Measurements from ENCODE around the gene FGG. TPM values are rescaled to one million over a fixed set of nuclear protein-coding genes. Genes with fewer than 3 reads are reported as not detected.
A peak's percentile ranks its signal among the peaks of the same experiment; 100 is the strongest.

Gene FGG
- polyA plus RNA-seq, 3 donors, result not detected

GRCh38 chr4:154620111-154620510 is 7.7 kb upstream of the FGG start:
- Mint-ChIP-seq H3K27ac (no peak overlapping the region), H3K36me3 (no peaks in the 10 kb centered on the region), H3K9me3 (no peaks in the 10 kb centered on the region), H3K4me3 (no peak overlapping the region), H3K4me1 (peaks cover 8% of the 10 kb centered on the region), H3K27me3 (ENCODE audit: low read depth in 3 of 3) (peaks cover 0 to 3% (median 2%) of the 10 kb centered on the region in 3 donors)
- Histone ChIP-seq H3K9ac (ENCODE audit: insufficient read depth, low read length, poor library complexity, severe bottlenecking) (no peak overlapping the region), H3K4me2 (replicated peaks; ENCODE audit: extremely low read depth, low read length, poor library complexity, severe bottlenecking) (no peak overlapping the region), H3K27ac (ENCODE audit: low read depth in 1 of 2, low read length in 2 of 2) (no peak overlapping the region), H3K4me1 (ENCODE audit: control insufficient read depth in 1 of 2, insufficient read depth in 2 of 2, low read length in 2 of 2) (no peaks in the 10 kb centered on the region), H3K27me3 (ENCODE audit: control insufficient read depth in 2 of 2, insufficient read depth in 2 of 2, low read length in 2 of 2) (no peaks in the 10 kb centered on the region), H3K4me3 (replicated peaks in 1 of 3; ENCODE audit: low read depth in 2 of 3, low read length in 3 of 3) (no peak overlapping the region), H3K36me3 (replicated peaks in 1 of 2; ENCODE audit: control insufficient read depth in 1 of 2, insufficient read depth in 2 of 2, low read length in 2 of 2) (no peaks in the 10 kb centered on the region), H3K9me3 (replicated peaks in 1 of 2; ENCODE audit: control insufficient read depth in 1 of 2, insufficient read depth in 1 of 2, low read length in 2 of 2) (no peaks in the 10 kb centered on the region), H2AFZ (ENCODE audit: insufficient read depth, low read depth, low read length, poor library complexity, severe bottlenecking) (no peak overlapping the region), H3K79me2 (ENCODE audit: insufficient read depth, low read length) (no peaks in the 10 kb centered on the region), H4K20me1 (ENCODE audit: insufficient read depth, low read length) (no peaks in the 10 kb centered on the region)
- 54% methylated on average over 1 of the region's 1 CpG for WGBS (ENCODE audit: insufficient coverage)
- no peak for TF ChIP-seq CTCF (IDR thresholded peaks at IDR 0.05)
- no peak for DNase-seq
- intact Hi-C loops (cut with micrococcal nuclease), result no loop called here

GRCh38 chr4:154618708-154619315 is 6.4 kb upstream of the FGG start:
- peak; percentile 39 for TF ChIP-seq CTCF (IDR thresholded peaks at IDR 0.05)
- H2AFZ ChIP-seq (ENCODE audit: insufficient read depth, low read depth, low read length, poor library complexity, severe bottlenecking), result no peak overlapping the region
- no peak overlapping the region for H3K27ac Mint-ChIP-seq

More at GRCh38 chr4:154618708-154619315, 6.4 kb upstream of the FGG start:
- no peaks in the 10 kb centered on the region for H3K79me2 ChIP-seq (ENCODE audit: insufficient read depth, low read length)
- H3K9me3 ChIP-seq (replicated peaks in 1 of 2; ENCODE audit: control insufficient read depth in 1 of 2, insufficient read depth in 1 of 2, low read length in 2 of 2), result no peaks in the 10 kb centered on the region
- H3K4me3 ChIP-seq (replicated peaks in 1 of 3; ENCODE audit: low read depth in 2 of 3, low read length in 3 of 3), result no peak overlapping the region
- WGBS (ENCODE audit: insufficient coverage), result 0% methylated on average over 2 of the region's 4 CpGs
- H3K27me3 ChIP-seq (ENCODE audit: control insufficient read depth in 2 of 2, insufficient read depth in 2 of 2, low read length in 2 of 2), result no peaks in the 10 kb centered on the region
- H3K36me3 ChIP-seq (replicated peaks in 1 of 2; ENCODE audit: control insufficient read depth in 1 of 2, insufficient read depth in 2 of 2, low read length in 2 of 2), result no peaks in the 10 kb centered on the region
- Mint-ChIP-seq H3K4me1 (peaks cover 8% of the 10 kb centered on the region), H3K27me3 (ENCODE audit: low read depth in 3 of 3) (peaks cover 0 to 3% (median 0%) of the 10 kb centered on the region in 3 donors), H3K4me3 (no peak overlapping the region), H3K36me3 (no peaks in the 10 kb centered on the region), H3K9me3 (no peaks in the 10 kb centered on the region)
- H4K20me1 ChIP-seq (ENCODE audit: insufficient read depth, low read length), result no peaks in the 10 kb centered on the region
- H3K4me1 ChIP-seq (ENCODE audit: control insufficient read depth in 1 of 2, insufficient read depth in 2 of 2, low read length in 2 of 2), result no peaks in the 10 kb centered on the region
- no peak overlapping the region for H3K27ac ChIP-seq (ENCODE audit: low read depth in 1 of 2, low read length in 2 of 2)
- intact Hi-C loops (cut with micrococcal nuclease), result no loop called here
- no peak overlapping the region for H3K9ac ChIP-seq (ENCODE audit: insufficient read depth, low read length, poor library complexity, severe bottlenecking)
- H3K4me2 ChIP-seq (replicated peaks; ENCODE audit: extremely low read depth, low read length, poor library complexity, severe bottlenecking), result no peak overlapping the region
- peak in 2 of 3 donors; percentile 3 to 17 for DNase-seq
